GM19099 (cell line): Measurements from ENCODE around the gene SRC.

Source experiments
- POLR2A ChIP-seq: IDR thresholded peaks from 3 replicates; pipeline ENCODE4 v1.6.1; 2011; ENCODE audit warnings: low read depth; ENCODE audit not compliant: insufficient read length; ENCODE audit errors: extremely low read depth

Gene SRC

DNA sequence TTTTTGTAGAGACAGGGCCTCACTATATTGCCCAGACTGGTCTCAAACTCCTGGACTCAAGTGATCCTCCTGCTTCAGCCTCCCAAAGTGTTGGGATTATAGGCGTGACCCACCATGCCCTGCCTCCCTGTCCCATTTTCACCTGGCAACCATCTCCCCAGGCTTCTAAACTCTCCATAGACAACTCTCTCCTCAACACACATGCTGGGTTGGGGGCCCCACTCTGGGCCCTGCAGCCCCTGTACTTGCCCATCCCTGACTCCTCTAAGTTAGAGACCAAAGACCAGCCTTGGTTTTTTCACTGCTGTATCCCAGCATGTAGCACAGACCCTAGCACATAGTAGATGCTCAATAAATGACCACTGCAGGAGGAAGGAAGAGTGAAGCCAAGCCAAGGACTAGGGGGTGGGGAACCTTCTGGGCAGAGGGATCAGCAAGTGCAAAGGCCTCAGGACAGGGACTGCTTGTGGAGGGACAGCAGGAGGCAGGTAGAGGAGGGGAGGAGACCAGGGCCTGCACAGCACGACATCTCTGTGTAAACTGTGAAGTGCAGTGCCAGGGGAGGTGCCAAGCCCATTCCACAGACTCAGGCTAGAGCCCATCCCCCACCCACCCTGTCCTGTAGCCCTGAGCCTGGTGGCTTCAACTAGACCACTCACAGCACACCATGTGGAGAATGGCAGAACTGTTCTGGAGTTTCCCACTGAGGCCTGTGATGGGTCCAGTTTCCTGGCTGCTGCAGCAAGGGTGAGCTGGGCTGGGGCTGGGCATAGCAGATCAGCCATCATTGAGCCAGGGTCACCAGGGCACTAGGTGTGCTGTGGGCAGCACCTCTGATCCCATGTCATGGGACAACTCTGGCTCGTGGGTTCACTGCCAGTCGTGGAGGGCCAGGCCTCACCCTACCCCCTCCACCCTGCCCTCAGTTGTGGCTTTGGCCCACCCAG lies 3.4 kb upstream of the SRC start:
- TF ChIP-seq POLR2A = no peak

DNA sequence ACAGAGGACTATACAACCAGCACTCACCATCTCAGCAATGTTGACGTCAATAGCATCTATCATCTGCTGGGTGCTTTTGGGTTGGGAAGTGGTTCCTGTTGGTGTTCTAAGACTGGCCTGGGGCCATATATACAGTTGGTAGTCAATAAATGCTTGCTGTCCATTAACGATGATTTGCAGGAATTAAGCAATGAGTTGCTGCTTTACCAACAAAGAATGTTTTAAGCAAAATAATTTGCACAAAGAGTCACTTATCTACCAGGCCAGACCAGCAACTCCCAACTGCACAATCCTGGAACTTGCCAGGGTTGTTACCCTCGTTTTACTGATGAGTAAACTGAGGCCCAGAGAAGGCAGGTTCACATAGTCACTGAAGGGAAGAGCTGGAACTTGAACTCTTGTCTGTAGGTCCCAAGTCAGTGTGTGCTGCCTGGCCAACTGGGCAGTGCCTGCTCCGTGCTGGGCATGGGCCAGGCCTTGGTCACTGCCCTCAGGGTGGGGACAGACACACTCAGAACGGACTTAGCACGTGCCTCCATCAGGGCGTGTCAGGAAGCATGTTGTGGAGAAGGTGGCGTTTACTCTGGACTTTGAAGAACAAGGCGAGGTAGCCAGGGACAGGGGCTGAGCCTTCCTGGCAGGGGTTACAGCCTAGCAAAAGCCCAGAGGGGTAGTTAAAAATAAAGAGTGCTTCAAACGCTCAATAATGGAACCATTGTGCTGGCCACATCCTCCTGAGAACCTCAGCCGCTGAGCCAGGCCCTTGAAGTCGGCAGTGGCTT lies 2.5 kb upstream of the SRC start:
- TF ChIP-seq POLR2A = no peak

DNA sequence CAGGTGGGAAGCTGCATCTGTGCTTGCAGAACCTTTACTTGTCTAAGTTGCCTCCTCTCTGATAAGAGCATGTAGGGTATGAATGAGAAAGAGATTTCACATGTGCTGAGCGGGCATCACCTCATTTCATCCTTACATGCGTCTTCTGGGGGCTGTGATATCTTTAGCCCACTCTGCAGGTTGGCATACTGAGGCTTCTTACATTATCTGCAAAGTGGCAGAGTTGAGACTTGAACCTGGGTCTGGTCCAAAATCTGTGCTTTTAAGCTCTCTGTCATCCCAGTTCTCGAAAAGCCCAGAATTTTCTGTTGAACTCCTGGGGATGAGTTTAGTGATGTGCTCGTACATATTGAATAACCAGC lies 2.0 kb upstream of the SRC start:
- no peak for TF ChIP-seq POLR2A

DNA sequence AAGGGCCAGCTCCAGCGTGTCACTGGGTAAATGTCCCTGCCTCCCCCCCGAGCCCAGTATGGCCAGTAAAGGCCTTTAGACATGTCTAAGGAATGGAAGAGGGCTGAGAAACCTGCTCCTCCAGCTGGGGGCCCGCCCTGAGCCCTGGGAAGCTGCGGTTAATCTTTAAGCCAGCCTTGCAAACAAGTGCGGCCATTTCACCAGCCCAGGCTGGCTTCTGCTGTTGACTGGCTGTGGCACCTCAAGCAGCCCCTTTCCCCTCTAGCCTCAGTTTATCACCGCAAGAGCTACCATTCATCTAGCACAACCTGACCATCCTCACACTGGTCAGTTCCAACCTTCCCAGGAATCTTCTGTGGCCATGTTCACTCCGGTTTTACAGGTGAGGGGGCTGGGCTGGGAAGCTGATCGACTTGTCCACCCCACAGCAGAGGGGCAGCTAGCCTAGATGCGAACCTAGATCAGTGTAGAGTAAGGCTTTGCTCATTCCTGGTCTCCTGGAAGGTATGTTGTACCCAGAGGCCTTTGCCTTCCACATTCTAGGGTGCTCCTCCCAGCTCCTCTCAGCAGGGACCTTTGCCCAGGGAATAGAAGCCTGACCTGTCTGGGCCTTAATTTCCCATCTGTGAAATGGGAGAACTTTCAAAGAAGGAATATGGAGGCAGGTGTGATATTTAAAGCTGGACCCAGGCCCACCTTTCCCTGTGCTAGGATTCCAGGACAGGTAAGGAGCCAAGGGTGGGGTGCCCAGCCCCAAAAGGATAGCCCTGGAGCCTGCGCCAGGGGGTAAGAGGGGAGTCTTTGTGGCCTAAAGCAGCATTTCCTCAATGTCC lies 1.2 kb upstream of the SRC start:
- TF ChIP-seq POLR2A = no peak

DNA sequence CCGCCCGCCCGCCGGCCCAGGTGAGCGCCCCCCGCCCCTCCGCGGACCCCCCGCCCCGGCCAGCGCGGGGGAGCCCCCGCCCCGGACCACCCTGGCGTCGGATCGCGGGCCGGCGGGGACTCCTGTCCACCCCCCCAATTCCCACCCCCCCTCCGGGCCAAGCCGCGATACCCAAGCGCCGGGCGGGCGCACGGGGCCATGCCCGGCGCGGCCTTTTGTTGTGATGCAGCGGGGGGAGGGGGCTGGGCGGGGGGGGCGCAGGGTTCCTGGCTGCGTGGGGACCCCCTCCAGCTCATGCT lies 245 bp downstream of the SRC start:
- no peak for TF ChIP-seq POLR2A

DNA sequence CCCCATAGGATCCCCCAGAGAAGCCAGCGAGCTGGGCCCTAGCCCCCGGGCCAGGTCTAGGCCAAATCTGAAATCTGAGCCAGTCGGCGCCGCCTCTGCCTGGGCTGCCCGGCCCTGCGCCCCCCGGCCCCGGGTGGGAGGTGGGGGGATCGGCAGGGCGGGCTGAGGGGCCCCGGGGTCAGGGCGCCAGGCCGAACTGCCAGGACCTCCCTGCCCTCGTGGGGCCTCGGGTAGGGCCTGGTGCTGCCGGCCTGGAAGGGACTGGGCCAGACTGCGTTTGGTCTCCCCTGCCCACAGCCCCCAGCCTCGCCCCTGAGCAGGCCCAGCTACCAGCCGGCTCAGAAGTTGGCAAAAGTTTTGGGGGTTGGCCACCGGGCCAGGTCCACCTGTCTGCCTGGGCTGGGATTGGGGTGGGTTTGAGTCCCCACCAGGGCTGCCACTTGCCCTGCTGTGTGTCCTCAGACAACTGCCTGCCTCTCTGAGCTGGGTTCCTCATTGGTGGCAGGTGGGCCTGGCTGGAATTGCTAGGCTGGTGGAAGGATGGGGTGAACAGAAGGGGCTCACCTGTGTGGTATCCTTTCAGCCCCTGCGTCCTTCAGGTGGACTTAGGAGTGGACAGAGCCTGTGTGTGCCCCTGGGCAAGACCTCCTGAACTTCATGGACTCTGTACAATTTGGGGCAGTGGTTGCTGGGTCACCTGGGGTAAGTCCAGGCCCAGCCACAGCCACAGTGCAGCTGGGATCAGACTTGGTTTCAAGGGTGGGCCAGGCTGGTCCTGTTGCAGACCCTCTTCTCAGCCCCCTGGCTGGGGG lies 801 bp downstream of the SRC start:
- TF ChIP-seq POLR2A = no peak

DNA sequence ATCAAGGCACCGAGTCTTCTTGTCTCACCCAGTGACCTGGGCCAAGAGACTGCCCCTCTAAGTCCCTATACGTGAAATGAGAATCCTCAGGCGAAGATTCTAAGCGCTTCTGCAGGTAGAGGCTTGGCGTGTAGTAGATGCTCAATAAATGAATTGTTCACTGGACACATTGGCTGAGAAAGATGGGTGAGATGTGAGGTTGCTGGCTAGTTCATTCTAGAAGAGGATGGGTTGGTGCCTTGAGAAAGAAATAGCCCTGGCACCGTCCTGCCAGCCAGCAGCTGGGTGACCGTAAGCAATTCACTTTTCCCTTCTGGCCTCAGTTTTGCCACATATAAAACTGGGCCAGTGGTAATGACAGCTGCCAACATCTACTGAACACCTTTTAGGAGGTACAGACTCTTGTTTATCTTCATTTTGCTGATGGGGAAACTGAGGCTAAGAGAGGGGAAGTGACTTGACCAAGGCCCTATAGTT lies 1.4 kb downstream of the SRC start:
- no peak for TF ChIP-seq POLR2A

DNA sequence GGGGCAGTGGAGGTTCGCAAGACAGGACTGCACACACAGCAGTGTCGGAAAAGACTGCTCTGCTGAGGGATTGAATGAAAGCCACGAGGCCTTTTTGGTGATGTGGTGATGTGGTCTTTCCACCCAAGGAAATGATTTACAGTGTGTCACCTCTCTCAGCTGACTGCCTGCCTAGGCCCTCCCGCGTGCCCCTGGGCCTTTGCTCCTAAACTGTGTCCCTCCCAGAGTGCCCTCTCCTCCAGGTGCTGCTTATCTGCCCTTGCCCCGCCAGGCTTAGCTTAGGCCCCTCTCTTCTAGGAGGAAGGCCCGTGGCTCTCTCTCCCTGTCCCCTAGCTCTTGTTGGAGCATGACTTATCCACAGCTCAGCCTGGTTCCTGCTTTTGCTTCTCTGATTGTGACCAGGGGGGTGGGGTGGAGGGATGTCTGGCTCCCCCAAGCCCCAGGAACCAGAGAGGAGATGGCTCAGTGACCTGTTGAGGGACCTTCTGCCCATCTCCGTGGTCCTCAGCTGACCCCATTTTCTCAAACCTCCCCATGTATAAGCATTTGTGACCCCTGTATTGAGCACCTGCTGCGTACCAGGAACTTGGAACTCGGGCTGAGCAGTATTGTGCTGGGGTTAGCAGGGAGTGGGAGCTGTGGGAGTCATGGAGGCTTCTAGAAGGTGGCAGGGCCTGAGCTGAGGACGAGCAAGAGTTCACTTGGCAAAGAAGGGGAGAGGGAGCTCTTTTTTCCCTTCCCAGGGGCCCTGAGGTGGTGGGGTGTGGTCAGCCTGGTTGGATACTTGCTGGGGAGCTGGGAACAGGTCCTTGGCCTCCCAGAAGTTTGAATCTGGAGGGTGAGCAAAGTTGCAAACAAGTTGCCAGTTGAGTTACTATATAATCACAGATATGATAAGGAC lies 2.2 kb downstream of the SRC start:
- TF ChIP-seq POLR2A = peak; percentile 41

DNA sequence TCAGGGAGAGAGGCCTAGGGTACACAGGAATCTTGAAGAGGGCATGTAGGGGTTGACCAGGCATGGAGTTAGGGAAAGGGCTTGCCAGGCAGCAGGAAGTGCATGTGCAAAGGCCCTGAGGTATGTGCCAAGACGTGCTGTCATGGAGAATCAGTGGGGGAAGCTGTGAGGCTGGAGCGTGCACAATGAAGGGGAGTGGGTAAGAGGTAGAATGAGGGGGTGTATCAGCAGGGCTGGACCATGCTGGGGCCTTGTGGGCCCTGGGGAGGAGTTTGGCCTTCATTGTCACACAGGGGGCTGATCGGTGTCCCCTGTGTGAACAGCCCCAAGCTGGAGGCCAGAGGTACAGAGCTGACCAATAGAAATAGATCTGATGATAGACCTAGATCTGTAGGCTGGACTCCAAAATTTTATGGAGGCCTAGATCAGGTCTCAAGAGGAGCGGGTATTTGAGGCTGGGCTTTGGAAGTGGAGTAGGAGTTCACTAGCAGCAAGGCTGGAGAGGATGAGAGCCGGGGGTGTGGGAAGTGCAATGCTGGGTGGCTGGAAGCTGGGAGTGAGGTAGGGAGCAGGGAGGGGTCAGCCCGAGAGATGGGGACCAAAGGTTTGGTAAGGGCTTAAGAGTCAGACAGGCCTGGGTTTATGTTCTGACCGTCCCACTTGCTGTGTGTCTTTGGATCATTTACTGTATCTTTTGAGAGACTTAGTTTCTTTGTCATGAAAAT lies 3.0 kb downstream of the SRC start:
- TF ChIP-seq POLR2A = no peak

DNA sequence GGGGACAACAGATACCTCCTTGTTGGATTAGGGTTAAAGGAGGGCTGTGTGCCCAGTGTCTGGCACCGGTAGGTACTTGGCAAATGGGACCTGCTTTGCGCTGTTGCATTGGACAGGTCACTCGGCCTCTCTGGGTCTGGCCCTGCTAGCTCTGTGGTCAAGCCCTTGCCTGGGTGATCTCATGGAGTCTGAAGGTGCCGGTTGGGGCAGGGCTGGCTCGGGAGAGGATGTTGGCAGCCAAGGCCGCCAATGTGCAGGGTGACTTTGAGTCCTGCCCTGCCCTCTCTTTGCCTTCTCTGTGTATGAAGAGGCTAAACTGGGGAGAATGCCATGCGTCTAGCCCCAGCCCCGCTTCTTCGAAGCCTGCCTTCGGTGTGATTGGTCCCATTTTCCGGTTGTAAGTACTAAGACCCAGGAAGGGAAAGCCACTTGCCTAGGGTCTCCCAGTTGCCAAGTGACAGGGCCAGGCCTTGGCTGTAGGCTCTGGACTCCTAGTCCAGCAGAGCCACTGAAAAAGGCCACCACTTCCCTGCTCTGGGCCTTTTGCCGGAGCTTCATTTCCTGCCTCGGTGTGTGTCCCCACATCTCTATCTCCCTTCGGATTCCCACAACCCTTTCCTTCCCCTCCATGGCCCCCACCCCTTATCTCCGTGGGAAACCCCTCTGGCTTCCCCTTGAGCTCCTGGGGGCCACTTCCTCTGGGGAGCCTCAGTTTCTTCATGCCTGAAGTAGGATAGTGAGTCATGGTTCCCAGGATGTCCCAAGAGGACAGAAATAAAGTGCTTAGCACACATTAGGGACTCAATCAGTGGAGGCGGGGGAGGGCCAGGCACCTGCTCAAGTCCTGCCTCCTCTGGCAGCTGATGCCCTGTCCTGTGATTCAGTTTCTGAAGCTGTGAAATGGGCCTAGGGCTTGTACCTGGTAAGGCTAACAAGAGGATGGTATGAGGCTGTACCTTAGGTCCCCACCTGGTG lies 3.9 kb downstream of the SRC start:
- no peak for TF ChIP-seq POLR2A

DNA sequence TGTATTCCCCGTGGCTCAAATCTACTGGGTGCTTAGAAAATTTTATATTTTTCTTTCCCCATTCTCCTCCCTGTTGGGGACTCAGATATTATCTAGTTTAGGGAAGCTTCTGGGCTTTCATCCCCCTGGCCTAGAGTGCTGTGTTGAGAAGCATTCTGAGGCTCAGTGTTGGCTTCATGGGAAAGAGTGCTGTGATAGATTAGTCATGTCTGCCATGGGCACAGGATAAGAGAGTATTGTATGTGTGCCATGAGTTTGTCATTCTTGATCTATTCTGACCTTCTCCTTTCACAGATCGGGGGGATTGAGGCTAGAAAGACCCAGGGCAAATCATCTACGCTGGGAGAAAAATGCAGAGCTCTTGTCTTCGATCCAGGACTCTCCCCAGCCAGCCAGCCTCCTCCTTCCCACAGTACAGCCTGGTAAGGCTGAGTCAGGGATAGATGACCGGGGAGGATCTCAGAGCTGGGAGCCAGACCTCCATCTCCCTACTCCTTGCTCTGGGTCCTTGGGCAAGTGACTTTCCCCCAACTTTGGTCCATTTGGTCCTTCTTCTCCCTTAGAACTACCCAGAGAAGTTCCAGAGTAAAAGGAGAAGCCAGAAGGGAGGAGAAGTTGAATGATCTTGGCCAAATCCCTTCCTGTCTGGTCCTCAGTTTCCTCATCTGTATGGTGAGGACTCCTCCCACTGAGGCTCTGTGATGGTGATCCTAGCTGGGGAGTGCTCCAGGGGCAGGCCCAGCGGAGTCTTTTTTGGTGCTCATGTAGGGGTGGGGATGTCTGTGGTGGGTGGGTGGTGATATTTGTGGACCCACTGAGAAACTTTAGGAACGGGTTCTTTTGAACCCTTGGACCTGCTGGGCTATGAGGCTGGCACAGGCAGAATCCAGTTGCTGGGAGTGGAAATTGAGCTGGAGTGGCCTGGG lies 5.0 kb downstream of the SRC start:
- TF ChIP-seq POLR2A = no peak
